GM23338 (cell line): ENCODE data around the gene OBSL1. TPM values are rescaled to one million over a fixed set of nuclear protein-coding genes. Genes with fewer than 3 reads are reported as not detected.

ENCODE experiments used
- ATAC-seq: fragments of 200-7000 bp; cut with Tn5 transposase; 3 replicates; pipeline ENCODE4 v1.9.1; 2020
- DNase-seq: peaks from one replicate; pipeline ENCODE4 v3.0.0-alpha.2; 2015; ENCODE audit warnings: low spot score
- H2AFZ ChIP-seq: fragments of 200-600 bp; sonication (generic); 2 replicates; pipeline ENCODE4 v1.8.0; 2016; ENCODE audit warnings: antibody characterized with exemption, mild to moderate bottlenecking, moderate library complexity
- H3F3A ChIP-seq: fragments of 200-600 bp; sonication (generic); replicated peaks from 2 replicates; pipeline ENCODE4 v1.8.0; 2017; ENCODE audit warnings: antibody characterized with exemption, mixed run types, low read depth
- H3K27ac ChIP-seq: fragments of 200-600 bp; sonication (generic); 2 replicates; pipeline ENCODE4 v1.6.1; 2016; ENCODE audit warnings: low read depth
- H3K27me3 ChIP-seq: fragments of 200-600 bp; sonication (generic); 2 replicates; pipeline ENCODE4 v1.8.0; 2016; ENCODE audit warnings: mild to moderate bottlenecking, mixed run types, moderate library complexity; ENCODE audit not compliant: insufficient read depth
- H3K36me3 ChIP-seq: fragments of 200-600 bp; sonication (generic); 2 replicates; pipeline ENCODE4 v1.8.0; 2016; ENCODE audit warnings: mild to moderate bottlenecking; ENCODE audit not compliant: insufficient read depth
- H3K4me1 ChIP-seq: fragments of 200-600 bp; sonication (generic); 2 replicates; pipeline ENCODE4 v1.8.0; 2016; ENCODE audit warnings: mild to moderate bottlenecking, moderate library complexity; ENCODE audit not compliant: insufficient read depth
- H3K4me2 ChIP-seq: fragments of 200-600 bp; sonication (generic); 2 replicates; pipeline ENCODE4 v1.7.1; 2017; ENCODE audit warnings: mixed run types
- H3K4me3 ChIP-seq: fragments of 200-600 bp; sonication (generic); 2 replicates; pipeline ENCODE4 v1.6.1; 2016; ENCODE audit warnings: mixed run types
- H3K79me2 ChIP-seq: fragments of 200-600 bp; sonication (generic); replicated peaks from 2 replicates; pipeline ENCODE4 v1.8.0; 2017; ENCODE audit warnings: mild to moderate bottlenecking; ENCODE audit not compliant: insufficient read depth
- H3K9me2 ChIP-seq: fragments of 200-600 bp; sonication (generic); 2 replicates; pipeline ENCODE4 v1.8.0; 2017; ENCODE audit not compliant: insufficient read depth
- H4K20me1 ChIP-seq: fragments of 200-600 bp; sonication (generic); replicated peaks from 2 replicates; pipeline ENCODE4 v1.8.0; 2017; ENCODE audit warnings: mild to moderate bottlenecking; ENCODE audit not compliant: insufficient read depth
- H3K27ac Mint-ChIP-seq: 2 replicates; pipeline ENCODE4 v1.8.0; 2020; ENCODE audit warnings: inconsistent platforms, mild to moderate bottlenecking, moderate library complexity, mixed read lengths
- H3K27me3 Mint-ChIP-seq: 3 replicates; pipeline ENCODE4 v1.8.0; 2022; ENCODE audit warnings: low read depth, mild to moderate bottlenecking, moderate library complexity, mixed read lengths, inconsistent platforms; ENCODE audit not compliant: insufficient read depth, poor library complexity
- H3K36me3 Mint-ChIP-seq: 3 replicates; pipeline ENCODE4 v1.8.0; 2021; ENCODE audit warnings: low read depth, mild to moderate bottlenecking, inconsistent platforms, moderate library complexity, mixed read lengths
- H3K4me1 Mint-ChIP-seq: 3 replicates; pipeline ENCODE4 v1.8.0; 2020; ENCODE audit warnings: mild to moderate bottlenecking, inconsistent platforms, mixed read lengths
- H3K4me3 Mint-ChIP-seq: 3 replicates; pipeline ENCODE4 v1.8.0; 2021; ENCODE audit warnings: moderate library complexity, mild to moderate bottlenecking, inconsistent platforms, mixed read lengths
- H3K9me3 Mint-ChIP-seq: 3 replicates; pipeline ENCODE4 v1.8.0; 2020; ENCODE audit warnings: moderate library complexity, mild to moderate bottlenecking, inconsistent platforms, mixed read lengths
- CREB1 ChIP-seq: fragments of 250-450 bp; sonication (Bioruptor Pico); IDR thresholded peaks from 2 replicates; pipeline ENCODE4 v1.5.0; 2020; ENCODE audit warnings: low read depth, mild to moderate bottlenecking, moderate library complexity
- EZH2phosphoT487 ChIP-seq: fragments of 200-600 bp; sonication (generic); IDR thresholded peaks from one replicate; pipeline ENCODE4 v1.8.1; 2018; ENCODE audit warnings: antibody characterized with exemption; ENCODE audit not compliant: unreplicated experiment
- JUNB ChIP-seq: IDR thresholded peaks from one replicate; pipeline ENCODE4 v1.6.1; 2016; ENCODE audit warnings: antibody characterized with exemption; ENCODE audit not compliant: unreplicated experiment
- NANOG ChIP-seq: IDR thresholded peaks from 2 replicates; pipeline ENCODE4 v1.6.1; 2016; ENCODE audit warnings: antibody characterized with exemption, borderline replicate concordance
- STAT1 ChIP-seq: IDR thresholded peaks from one replicate; pipeline ENCODE4 v1.6.1; 2016; ENCODE audit warnings: antibody characterized with exemption; ENCODE audit not compliant: unreplicated experiment
- ZNF114 ChIP-seq: fragments of 250-450 bp; sonication (Bioruptor Pico); IDR thresholded peaks from 2 replicates; pipeline ENCODE4 v1.5.0; 2020; ENCODE audit warnings: mild to moderate bottlenecking, moderate library complexity
- polyA plus RNA-seq: library from polyadenylated mRNA; unstranded; fragments of >200 nt; fragmentation: Nextera tagmentation; extraction: Ambion mirVana; gene quantifications from 2 replicates; pipeline ENCODE4 v1.2.1, GENCODE V29; 2016
- total RNA-seq: library from RNA; depleted of rRNA; stranded (reverse); fragments of >200 nt; shearing (Covaris generic); gene quantifications from 2 replicates; pipeline ENCODE4 v1.2.3, GENCODE V29; 2014
- TF ChIP-seq, protein P1 (sequence below): IDR thresholded peaks from one replicate; pipeline ENCODE4 v1.6.1; 2018; ENCODE audit warnings: antibody characterized with exemption; ENCODE audit not compliant: unreplicated experiment
- TF ChIP-seq, protein P2 (sequence below), 2 experiments: fragments of 200-600 bp in 1 of 2; sonication (generic) in 1 of 2; conservative IDR thresholded peaks; 2 replicates each; pipeline versions ENCODE4 v1.5.1 to v1.6.1; 2016 to 2017; ENCODE audit warnings: antibody characterized with exemption in 2 of 2, low read depth in 2 of 2, mild to moderate bottlenecking in 2 of 2, moderate library complexity in 1 of 2
- TF ChIP-seq, protein P3 (sequence below): IDR thresholded peaks from 2 replicates; pipeline ENCODE4 v1.6.1; 2016; ENCODE audit warnings: antibody characterized with exemption

The OBSL1 gene
- total and polyA plus RNA-seq, 2 experiments from 2014 or later = 94.9 to 207 TPM

DNA sequence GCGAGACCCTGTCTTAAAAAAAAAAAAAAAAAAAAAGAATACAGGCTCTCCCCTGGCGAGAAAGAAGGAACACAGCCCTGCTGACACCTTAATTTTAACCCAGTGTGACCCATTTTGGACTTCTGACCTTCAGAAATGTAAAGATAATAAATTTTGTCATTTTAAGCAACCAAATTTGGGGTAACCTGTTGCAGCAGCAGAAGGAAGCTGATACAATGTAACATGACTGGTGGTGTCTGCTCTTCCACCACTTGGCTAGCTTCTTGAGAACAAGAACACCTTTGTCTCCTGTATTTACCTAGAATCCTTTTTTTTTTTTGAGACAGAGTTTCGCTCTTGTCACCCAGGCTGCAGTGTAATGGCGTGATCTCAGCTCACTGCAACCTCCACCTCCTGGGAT is 19.8 kb upstream of the OBSL1 start (continued):
- TF ChIP-seq ZNF114 = no peak
- TF ChIP-seq NANOG = no peak
- no peak for TF ChIP-seq CREB1
- no peak for TF ChIP-seq EZH2phosphoT487
- TF ChIP-seq, protein P1, sequence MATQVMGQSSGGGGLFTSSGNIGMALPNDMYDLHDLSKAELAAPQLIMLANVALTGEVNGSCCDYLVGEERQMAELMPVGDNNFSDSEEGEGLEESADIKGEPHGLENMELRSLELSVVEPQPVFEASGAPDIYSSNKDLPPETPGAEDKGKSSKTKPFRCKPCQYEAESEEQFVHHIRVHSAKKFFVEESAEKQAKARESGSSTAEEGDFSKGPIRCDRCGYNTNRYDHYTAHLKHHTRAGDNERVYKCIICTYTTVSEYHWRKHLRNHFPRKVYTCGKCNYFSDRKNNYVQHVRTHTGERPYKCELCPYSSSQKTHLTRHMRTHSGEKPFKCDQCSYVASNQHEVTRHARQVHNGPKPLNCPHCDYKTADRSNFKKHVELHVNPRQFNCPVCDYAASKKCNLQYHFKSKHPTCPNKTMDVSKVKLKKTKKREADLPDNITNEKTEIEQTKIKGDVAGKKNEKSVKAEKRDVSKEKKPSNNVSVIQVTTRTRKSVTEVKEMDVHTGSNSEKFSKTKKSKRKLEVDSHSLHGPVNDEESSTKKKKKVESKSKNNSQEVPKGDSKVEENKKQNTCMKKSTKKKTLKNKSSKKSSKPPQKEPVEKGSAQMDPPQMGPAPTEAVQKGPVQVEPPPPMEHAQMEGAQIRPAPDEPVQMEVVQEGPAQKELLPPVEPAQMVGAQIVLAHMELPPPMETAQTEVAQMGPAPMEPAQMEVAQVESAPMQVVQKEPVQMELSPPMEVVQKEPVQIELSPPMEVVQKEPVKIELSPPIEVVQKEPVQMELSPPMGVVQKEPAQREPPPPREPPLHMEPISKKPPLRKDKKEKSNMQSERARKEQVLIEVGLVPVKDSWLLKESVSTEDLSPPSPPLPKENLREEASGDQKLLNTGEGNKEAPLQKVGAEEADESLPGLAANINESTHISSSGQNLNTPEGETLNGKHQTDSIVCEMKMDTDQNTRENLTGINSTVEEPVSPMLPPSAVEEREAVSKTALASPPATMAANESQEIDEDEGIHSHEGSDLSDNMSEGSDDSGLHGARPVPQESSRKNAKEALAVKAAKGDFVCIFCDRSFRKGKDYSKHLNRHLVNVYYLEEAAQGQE = no peak
- TF ChIP-seq JUNB = no peak
- TF ChIP-seq, protein P2, sequence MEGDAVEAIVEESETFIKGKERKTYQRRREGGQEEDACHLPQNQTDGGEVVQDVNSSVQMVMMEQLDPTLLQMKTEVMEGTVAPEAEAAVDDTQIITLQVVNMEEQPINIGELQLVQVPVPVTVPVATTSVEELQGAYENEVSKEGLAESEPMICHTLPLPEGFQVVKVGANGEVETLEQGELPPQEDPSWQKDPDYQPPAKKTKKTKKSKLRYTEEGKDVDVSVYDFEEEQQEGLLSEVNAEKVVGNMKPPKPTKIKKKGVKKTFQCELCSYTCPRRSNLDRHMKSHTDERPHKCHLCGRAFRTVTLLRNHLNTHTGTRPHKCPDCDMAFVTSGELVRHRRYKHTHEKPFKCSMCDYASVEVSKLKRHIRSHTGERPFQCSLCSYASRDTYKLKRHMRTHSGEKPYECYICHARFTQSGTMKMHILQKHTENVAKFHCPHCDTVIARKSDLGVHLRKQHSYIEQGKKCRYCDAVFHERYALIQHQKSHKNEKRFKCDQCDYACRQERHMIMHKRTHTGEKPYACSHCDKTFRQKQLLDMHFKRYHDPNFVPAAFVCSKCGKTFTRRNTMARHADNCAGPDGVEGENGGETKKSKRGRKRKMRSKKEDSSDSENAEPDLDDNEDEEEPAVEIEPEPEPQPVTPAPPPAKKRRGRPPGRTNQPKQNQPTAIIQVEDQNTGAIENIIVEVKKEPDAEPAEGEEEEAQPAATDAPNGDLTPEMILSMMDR (conservative IDR thresholded peaks at IDR 0.05; ENCODE audit: low read depth in 2 of 2) = no peak
- TF ChIP-seq, protein P3, sequence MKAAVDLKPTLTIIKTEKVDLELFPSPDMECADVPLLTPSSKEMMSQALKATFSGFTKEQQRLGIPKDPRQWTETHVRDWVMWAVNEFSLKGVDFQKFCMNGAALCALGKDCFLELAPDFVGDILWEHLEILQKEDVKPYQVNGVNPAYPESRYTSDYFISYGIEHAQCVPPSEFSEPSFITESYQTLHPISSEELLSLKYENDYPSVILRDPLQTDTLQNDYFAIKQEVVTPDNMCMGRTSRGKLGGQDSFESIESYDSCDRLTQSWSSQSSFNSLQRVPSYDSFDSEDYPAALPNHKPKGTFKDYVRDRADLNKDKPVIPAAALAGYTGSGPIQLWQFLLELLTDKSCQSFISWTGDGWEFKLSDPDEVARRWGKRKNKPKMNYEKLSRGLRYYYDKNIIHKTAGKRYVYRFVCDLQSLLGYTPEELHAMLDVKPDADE = no peak

DNA sequence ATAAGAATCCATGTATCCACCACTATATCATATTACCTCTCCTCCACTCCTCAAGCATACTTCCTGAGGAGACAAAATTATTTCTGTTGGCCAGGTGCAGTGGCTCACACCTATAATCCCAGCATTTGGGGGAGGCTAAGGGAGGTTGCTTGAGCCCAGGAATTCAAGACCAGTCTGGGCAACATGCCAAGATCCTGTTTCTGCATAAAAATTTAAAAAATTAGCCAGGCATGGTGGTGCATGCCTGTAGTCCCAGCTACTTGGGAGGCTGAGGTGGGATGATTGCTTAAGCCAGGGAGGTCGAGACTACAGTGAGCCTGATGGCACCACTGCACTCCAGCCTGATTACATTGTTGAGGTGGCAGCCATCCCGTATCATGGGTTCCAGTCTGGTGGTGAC is 10.0 kb upstream of the OBSL1 start:
- H3K36me3 Mint-ChIP-seq = no peaks in the 10 kb centered on the region; the same call in 2 of the 3 replicates
- H3K4me2 ChIP-seq = no peak overlapping the region
- ATAC-seq = no peak
- TF ChIP-seq JUNB (no peak), ZNF114 (no peak), STAT1 (no peak), CREB1 (no peak), NANOG (no peak)
- TF ChIP-seq, protein P3 = no peak
- TF ChIP-seq, protein P2 (conservative IDR thresholded peaks at IDR 0.05; ENCODE audit: low read depth in 2 of 2) = no peak

More for the DNA sequence above, 10.0 kb upstream of the OBSL1 start:
- 0 out of 2 replicates have a peak, but pooled peaks cover 4% of the 10 kb centered on the region for H3F3A ChIP-seq
- no peaks in the 10 kb centered on the region for H3K79me2 ChIP-seq
- Mint-ChIP-seq H3K4me3 (no peak overlapping the region), H3K4me1 (peaks cover 26% of the 10 kb centered on the region), H3K27me3 (peaks cover 11% of the 10 kb centered on the region), H3K9me3 (no peaks in the 10 kb centered on the region), H3K27ac (no peak overlapping the region)
- H2AFZ ChIP-seq = no peak overlapping the region
- H3K27me3 ChIP-seq = peaks cover 8% of the 10 kb centered on the region; the same call in 1 of the 2 replicates
- DNase-seq = no peak
- H3K4me1 ChIP-seq = peaks cover 23% of the 10 kb centered on the region
- no peaks in the 10 kb centered on the region for H4K20me1 ChIP-seq
- H3K9me2 ChIP-seq = no peaks in the 10 kb centered on the region
- H3K36me3 ChIP-seq = no peaks in the 10 kb centered on the region
- no peak overlapping the region for H3K4me3 ChIP-seq
- no peak overlapping the region for H3K27ac ChIP-seq
